ENCODE results near the gene TNRC18. TPM values are rescaled to one million over a fixed set of nuclear protein-coding genes. Genes with fewer than 3 reads are reported as not detected.

The TNRC18 gene
- total RNA-seq, 1 experiment from 2014 or later, result 159 TPM

GRCh38 chr7:5429253-5429856 is 5.7 kb upstream of the TNRC18 start:
- H3K27ac ChIP-seq, result peak overlapping the region; percentile 94
- intact Hi-C loops (cut with micrococcal nuclease; ENCODE audit: unreplicated experiment), result no loop called here
- no peak for TF ChIP-seq CTCF (conservative IDR thresholded peaks at IDR 0.05)
- TF ChIP-seq EZH2 (IDR thresholded peaks at IDR 0.05; ENCODE audit: low read depth), result no peak
- peaks cover 55% of the 10 kb centered on the region for H3F3A ChIP-seq (ENCODE audit: insufficient read depth, low read depth)
- H2AFZ ChIP-seq, result peak overlapping the region; percentile 87
- H3K79me2 ChIP-seq (ENCODE audit: low read depth), result peaks cover 91% of the 10 kb centered on the region
- H3K4me2 ChIP-seq, result peak overlapping the region; percentile 96
- 0 out of 2 replicates have a peak, but pooled peaks cover 5% of the 10 kb centered on the region for H3K9me3 ChIP-seq (ENCODE audit: insufficient read depth, low read depth)
- peak overlapping the region; percentile 96 for H3K4me3 ChIP-seq
- H3K4me1 ChIP-seq (replicated peaks; ENCODE audit: insufficient read depth), result peaks cover 7% of the 10 kb centered on the region; the same call in 1 of the 2 replicates
- CTCF ChIA-PET, result interaction anchor here (0.6 kb wide), 1 partner anchor 65 kb away, joined by 7 read pairs; no protein-coding TSS in a partner anchor
- no peaks in the 10 kb centered on the region for H3K9me2 ChIP-seq (ENCODE audit: insufficient read depth)
- peaks cover 33% of the 10 kb centered on the region for H4K20me1 ChIP-seq (ENCODE audit: insufficient read depth)
- POLR2A ChIA-PET (ENCODE audit: unreplicated experiment), result interaction anchor here (0.5 kb wide), 1 partner anchor 32 kb away, joined by 3 read pairs; no protein-coding TSS in a partner anchor
- no peaks in the 10 kb centered on the region for H3K27me3 ChIP-seq (ENCODE audit: insufficient read depth, low read depth)
- peak; percentile 62 to 64 for DNase-seq
- H3K36me3 ChIP-seq (ENCODE audit: low read depth), result 0 out of 2 replicates have a peak, but pooled peaks cover 6% of the 10 kb centered on the region
- BruUV-seq (replicated peaks), result no TSS peak

- ChIA-PET CTCF (no interaction called here), POLR2A (ENCODE audit: unreplicated experiment) (interaction anchor here (0.5 kb wide), 1 partner anchor 31 kb away, joined by 3 read pairs; no protein-coding TSS in a partner anchor)
- H4K20me1 ChIP-seq (ENCODE audit: insufficient read depth), result peaks cover 33% of the 10 kb centered on the region
- peaks cover 7% of the 10 kb centered on the region; the same call in 1 of the 2 replicates for H3K4me1 ChIP-seq (replicated peaks; ENCODE audit: insufficient read depth)
- 0 out of 2 replicates have a peak, but pooled peaks cover 6% of the 10 kb centered on the region for H3K36me3 ChIP-seq (ENCODE audit: low read depth)
- peaks cover 58% of the 10 kb centered on the region for H3F3A ChIP-seq (ENCODE audit: insufficient read depth, low read depth)
- peak overlapping the region; percentile 87 for H2AFZ ChIP-seq
- peak overlapping the region; percentile 96 for H3K4me2 ChIP-seq
- TF ChIP-seq CTCF (conservative IDR thresholded peaks at IDR 0.05) (no peak; the same call in 1 of the 2 replicates), EZH2 (IDR thresholded peaks at IDR 0.05; ENCODE audit: low read depth) (no peak)
- peak overlapping the region; percentile 96 for H3K4me3 ChIP-seq
- H3K9me3 ChIP-seq (ENCODE audit: insufficient read depth, low read depth), result 0 out of 2 replicates have a peak, but pooled peaks cover 5% of the 10 kb centered on the region
- intact Hi-C loops (cut with micrococcal nuclease; ENCODE audit: unreplicated experiment), result no loop called here
- no peaks in the 10 kb centered on the region for H3K9me2 ChIP-seq (ENCODE audit: insufficient read depth)
- H3K27ac ChIP-seq, result peak overlapping the region; percentile 94
- peaks cover 94% of the 10 kb centered on the region for H3K79me2 ChIP-seq (ENCODE audit: low read depth)
- BruUV-seq (replicated peaks), result TSS peak; percentile 5
- DNase-seq, result peak; percentile 69 to 77
- no peaks in the 10 kb centered on the region for H3K27me3 ChIP-seq (ENCODE audit: insufficient read depth, low read depth)
Observed at GRCh38 chr7:5428478-5429252, 5.0 kb upstream of the TNRC18 start.

GRCh38 chr7:5426226-5426475 is 2.5 kb upstream of the TNRC18 start:
- Histone ChIP-seq H3K27me3 (ENCODE audit: insufficient read depth, low read depth) (no peaks in the 10 kb centered on the region), H3K36me3 (ENCODE audit: low read depth) (no peaks in the 10 kb centered on the region), H3K27ac (peak overlapping the region; percentile 94), H3K9me2 (ENCODE audit: insufficient read depth) (no peaks in the 10 kb centered on the region), H3F3A (ENCODE audit: insufficient read depth, low read depth) (peaks cover 55% of the 10 kb centered on the region), H3K9me3 (ENCODE audit: insufficient read depth, low read depth) (no peaks in the 10 kb centered on the region), H3K4me1 (replicated peaks; ENCODE audit: insufficient read depth) (peaks cover 7% of the 10 kb centered on the region; the same call in 1 of the 2 replicates), H3K79me2 (ENCODE audit: low read depth) (peaks cover 95% of the 10 kb centered on the region), H3K4me3 (peak overlapping the region; percentile 96), H4K20me1 (ENCODE audit: insufficient read depth) (peaks cover 12% of the 10 kb centered on the region), H2AFZ (peak overlapping the region; percentile 90), H3K4me2 (peak overlapping the region; percentile 96)
- TF ChIP-seq CTCF (conservative IDR thresholded peaks at IDR 0.05), result no peak
- CTCF ChIA-PET, result no interaction called here
- no TSS peak for BruUV-seq (replicated peaks)
- POLR2A ChIA-PET (ENCODE audit: unreplicated experiment), result interaction anchor here (0.5 kb wide), 1 partner anchor 9 kb away, joined by 11 read pairs; no protein-coding TSS in a partner anchor
- intact Hi-C loops (cut with micrococcal nuclease; ENCODE audit: unreplicated experiment), result no loop called here
- peak in 1 of 2 experiments; percentile 73 for DNase-seq
